Fibroblast of villous mesenchyme (primary cell): Measurements from ENCODE around the gene KLHDC4. TPM values are rescaled to one million over a fixed set of nuclear protein-coding genes. Genes with fewer than 3 reads are reported as not detected.

Source experiments
- DNase-seq: peaks from one replicate; pipeline ENCODE4 v3.0.0-alpha.2; 2010; ENCODE audit warnings: low read depth
- H3K4me3 ChIP-seq: 2 replicates; pipeline ENCODE4 v1.5.1; 2011; ENCODE audit warnings: low read depth, mild to moderate bottlenecking, low read length
- total RNA-seq: library from RNA; depleted of rRNA; stranded (reverse); fragments of >200 nt; gene quantifications from 2 replicates; pipeline ENCODE4 v1.2.3, GENCODE V29; 2012
- TF ChIP-seq, protein P1 (sequence below): IDR thresholded peaks from 2 replicates; pipeline ENCODE4 v1.5.1; 2012; ENCODE audit warnings: low read depth, mild to moderate bottlenecking, low read length; ENCODE audit not compliant: insufficient read depth

Gene KLHDC4
- total RNA-seq, 1 donor: 14.7 TPM

GRCh38 chr16:87667443-87667842, 98.3 kb downstream of the KLHDC4 start:
- no peak for DNase-seq
- TF ChIP-seq, protein P1, sequence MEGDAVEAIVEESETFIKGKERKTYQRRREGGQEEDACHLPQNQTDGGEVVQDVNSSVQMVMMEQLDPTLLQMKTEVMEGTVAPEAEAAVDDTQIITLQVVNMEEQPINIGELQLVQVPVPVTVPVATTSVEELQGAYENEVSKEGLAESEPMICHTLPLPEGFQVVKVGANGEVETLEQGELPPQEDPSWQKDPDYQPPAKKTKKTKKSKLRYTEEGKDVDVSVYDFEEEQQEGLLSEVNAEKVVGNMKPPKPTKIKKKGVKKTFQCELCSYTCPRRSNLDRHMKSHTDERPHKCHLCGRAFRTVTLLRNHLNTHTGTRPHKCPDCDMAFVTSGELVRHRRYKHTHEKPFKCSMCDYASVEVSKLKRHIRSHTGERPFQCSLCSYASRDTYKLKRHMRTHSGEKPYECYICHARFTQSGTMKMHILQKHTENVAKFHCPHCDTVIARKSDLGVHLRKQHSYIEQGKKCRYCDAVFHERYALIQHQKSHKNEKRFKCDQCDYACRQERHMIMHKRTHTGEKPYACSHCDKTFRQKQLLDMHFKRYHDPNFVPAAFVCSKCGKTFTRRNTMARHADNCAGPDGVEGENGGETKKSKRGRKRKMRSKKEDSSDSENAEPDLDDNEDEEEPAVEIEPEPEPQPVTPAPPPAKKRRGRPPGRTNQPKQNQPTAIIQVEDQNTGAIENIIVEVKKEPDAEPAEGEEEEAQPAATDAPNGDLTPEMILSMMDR: no peak
- H3K4me3 ChIP-seq: no peak overlapping the region

- no peak overlapping the region for H3K4me3 ChIP-seq
- TF ChIP-seq, protein P1: no peak
- DNase-seq: no peak
Observed at GRCh38 chr16:87666919-87667318, 98.9 kb downstream of the KLHDC4 start.

DNA sequence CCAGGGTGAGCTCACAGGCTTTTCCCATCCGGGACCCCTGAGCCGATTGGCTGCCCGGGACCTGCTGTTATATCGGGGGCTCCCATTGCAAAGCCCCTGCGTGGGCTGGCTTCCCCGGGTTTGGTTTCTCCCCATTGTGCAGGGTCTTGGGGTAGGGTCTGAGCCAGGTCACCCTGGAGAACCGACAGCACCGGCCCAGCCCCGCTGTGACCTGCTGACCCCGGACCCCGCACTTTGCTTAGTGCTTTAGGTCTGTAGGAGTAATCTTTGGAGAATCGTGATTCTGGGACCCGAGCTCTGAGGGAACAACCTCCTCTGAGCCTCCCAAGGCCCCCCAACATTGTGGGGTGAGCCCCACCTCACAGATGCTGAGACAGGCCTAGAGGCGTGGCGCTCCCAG, 100.6 kb downstream of the KLHDC4 start:
- H3K4me3 ChIP-seq: no peak overlapping the region
- DNase-seq: no peak
- TF ChIP-seq, protein P1: no peak

- TF ChIP-seq, protein P1: no peak
- H3K4me3 ChIP-seq: no peak overlapping the region
- no peak for DNase-seq
Observed at GRCh38 chr16:87664792-87665191, 101.0 kb downstream of the KLHDC4 start.

- no peak for DNase-seq
- no peak overlapping the region for H3K4me3 ChIP-seq
- TF ChIP-seq, protein P1: no peak
Observed at GRCh38 chr16:87662254-87663204, 103.3 kb downstream of the KLHDC4 start.

DNA sequence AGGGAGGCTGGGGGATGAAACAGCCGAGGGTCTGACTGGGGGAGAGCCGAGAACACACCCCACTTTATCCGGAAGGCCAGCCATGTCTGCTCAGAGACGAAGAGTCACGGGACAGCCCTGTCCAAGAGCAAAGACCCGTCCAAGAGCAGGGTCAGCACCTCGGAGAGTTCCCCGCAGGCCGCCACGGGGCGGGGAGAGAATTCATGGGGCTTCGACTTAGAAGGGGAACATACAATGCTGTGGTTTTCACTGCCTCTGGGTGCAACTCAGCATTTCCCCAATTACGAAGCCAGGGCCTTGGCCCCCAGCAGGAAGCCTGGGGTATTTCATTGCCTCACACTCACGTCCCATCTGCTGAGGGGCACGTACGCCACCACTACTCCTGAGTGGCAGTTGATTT, 104.2 kb downstream of the KLHDC4 start:
- H3K4me3 ChIP-seq: no peak overlapping the region
- TF ChIP-seq, protein P1: no peak
- DNase-seq: peak; percentile 49
